Putamen (tissue), 1 donor: ENCODE measurements around the gene ZBTB7A.

Source experiments
- DNase-seq: peaks from one replicate; pipeline ENCODE4 v3.0.0-alpha.2; 2016; ENCODE audit warnings: low spot score

ZBTB7A gene

GRCh38 chr19:4094291-4094690 is 27.6 kb upstream of the ZBTB7A start:
- DNase-seq: no peak

DNA sequence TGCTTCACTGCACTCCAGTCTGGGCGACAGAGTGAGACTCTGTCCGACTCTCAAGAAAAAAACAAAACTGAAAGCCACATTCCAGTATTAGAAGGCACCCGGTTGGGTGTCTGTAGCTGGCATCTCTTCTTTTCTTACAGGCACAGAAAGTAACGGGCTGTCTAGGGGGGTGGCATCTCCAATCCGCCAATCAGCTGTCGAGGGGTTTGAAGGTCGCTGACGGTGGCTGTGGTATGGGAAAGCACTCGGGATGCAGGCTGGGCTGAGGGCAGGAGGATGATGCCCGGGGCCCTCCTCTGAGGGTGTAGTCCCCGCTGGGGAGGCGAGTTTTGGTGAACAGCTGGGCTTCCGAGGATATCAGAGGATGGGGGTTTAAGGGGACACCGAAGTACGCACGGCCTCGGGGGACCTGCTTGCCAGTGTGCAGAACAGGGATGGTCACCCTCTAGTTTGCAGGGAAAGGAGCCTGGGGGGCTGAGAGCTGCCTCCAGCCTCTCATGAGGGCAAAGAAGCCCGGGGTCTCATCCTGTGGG is 27.0 kb upstream of the ZBTB7A start:
- no peak for DNase-seq

GRCh38 chr19:4090356-4091220 is 23.9 kb upstream of the ZBTB7A start:
- no peak for DNase-seq

DNA sequence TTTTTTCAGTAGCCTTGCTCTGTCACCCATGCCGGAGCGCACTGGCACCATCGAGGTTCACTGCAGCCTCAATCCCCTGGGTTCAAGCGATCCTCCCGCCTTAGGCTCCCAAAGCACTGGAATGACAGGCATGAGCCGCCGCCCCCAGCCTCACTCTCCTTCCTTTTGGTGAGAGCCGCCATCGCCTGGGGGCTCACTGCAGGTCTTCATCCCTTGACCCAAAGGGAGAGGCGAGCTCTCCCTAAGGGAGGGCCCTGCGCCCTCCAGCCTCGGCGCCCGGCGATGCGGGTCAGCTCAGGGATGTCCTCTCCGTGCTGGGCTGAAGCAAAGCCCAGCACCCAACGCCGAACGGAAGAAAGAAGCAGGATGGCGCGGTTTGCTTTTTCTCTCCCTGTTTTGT is 23.2 kb upstream of the ZBTB7A start:
- no peak for DNase-seq

- DNase-seq: no peak
Observed at GRCh38 chr19:4089400-4089908, 22.8 kb upstream of the ZBTB7A start.

DNA sequence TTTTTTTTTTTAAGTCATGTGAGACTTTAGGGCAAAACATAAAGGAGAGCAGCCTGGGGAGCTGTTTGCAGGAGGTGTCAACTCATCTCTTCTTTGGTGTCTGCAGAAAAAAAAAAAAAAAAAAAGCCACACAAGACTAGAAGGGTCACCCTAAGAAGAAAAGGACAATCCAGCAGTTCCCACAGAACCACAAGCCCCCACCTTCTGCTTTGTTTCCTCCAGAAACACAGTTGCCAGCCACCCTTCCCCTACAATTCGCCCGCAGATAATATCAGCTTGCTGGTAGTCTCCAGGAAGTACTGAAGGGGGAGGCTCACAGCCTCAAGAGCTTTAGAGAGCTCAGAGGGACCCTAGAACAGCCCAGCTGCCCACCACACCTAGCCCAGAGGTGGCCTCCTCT is 22.3 kb upstream of the ZBTB7A start:
- no peak for DNase-seq

GRCh38 chr19:4087787-4088679 is 21.3 kb upstream of the ZBTB7A start:
- no peak for DNase-seq

- no peak for DNase-seq
Observed at GRCh38 chr19:4086411-4086867, 19.7 kb upstream of the ZBTB7A start.

DNA sequence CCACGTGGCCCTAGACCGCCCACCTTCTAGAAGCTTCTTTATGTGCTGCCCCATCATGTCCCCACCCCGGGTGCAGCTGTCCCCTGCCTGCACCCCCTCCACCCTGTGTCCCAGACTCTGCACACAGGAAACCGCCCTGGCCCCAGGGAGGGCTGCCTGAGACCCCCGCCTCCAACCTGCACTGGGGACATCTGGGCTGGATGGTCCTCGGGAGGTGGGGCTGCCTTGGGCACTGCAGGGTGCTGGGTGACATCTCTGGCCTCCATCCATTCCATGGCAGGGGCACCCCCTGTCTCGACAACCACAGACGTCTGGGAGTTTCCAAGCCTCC is 17.8 kb upstream of the ZBTB7A start:
- no peak for DNase-seq

DNA sequence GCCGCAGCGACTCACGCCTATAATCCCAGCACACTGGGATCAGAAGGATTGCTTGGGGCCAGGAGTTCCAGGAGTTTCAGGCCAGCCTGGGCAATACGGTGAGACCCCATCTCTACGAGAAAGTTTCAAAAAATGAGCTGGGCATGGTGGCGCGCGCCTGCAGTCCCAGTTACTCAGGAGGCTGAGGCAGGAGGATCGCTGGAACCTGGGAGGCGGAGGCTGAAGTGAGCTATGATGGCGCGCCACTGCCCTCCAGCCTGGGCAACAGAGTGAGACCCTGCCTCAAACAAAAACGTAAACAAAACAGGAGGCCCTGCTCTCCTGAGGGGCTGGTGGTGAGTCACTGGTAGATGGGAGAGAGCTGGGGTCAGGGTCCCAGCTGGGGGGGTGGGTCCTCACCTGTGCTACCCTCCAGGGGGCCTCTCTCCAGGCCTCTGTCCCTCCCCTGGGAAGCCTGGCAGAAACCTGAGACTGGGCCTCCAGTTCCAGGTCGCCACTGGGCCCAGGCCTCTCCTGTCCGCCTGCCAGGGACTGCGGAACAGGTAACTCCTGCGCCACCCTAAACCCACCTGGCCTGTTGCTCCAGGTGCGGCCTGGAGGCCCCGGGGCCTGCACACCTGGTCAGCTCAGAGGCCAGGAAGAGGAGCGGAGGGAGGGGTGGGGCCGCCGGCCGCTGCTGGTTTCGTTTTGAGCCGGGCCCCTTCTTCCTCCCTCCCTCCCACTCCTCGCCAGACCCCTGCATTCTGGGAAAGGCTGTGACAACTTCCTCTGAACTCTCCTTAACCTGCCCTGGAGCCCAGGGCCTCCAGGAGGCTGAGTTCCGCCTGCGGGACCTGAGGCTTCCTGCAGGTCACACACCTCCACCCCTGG is 17.2 kb upstream of the ZBTB7A start:
- no peak for DNase-seq

DNA sequence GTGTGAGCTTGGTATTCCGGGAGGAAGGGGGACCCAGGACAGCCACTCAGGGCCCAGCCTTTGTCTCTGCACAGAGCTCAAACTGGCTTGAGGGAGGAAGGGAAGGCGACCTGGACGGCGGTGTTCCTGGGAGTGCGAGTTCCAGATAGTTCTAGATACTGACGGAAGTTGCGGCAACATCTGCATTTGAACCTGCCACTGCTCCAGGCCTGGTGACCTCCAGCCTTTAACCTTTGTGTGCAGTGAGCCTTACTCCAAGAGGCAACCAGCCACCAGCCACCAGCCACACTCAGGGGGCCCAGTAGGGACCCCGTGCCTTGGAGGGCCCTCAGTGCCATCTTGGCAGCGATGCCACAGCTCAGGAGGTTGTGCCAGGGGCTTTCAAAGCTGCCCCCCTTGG is 15.5 kb upstream of the ZBTB7A start:
- DNase-seq: no peak

- DNase-seq: no peak
Observed at GRCh38 chr19:4081441-4082129, 14.9 kb upstream of the ZBTB7A start.

DNA sequence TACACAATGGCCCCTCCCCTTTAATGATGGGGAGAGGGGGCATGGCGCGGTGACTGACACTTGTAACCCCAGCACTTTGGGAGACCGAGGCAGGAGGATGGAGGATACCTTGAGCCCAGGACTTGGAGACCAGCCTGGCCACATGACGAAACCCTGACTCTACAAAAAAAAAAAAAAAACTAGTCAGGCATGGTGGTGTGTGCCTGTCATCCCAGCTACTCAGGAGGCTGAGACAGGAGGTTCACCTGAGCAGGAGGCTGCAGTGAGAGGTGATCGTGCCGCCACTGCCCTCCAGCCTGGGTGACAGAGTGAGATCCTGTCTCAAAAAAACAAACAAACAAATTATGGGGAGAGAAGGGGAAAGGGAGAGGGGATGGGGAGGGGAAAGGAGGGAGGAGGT is 13.8 kb upstream of the ZBTB7A start:
- DNase-seq: no peak

DNA sequence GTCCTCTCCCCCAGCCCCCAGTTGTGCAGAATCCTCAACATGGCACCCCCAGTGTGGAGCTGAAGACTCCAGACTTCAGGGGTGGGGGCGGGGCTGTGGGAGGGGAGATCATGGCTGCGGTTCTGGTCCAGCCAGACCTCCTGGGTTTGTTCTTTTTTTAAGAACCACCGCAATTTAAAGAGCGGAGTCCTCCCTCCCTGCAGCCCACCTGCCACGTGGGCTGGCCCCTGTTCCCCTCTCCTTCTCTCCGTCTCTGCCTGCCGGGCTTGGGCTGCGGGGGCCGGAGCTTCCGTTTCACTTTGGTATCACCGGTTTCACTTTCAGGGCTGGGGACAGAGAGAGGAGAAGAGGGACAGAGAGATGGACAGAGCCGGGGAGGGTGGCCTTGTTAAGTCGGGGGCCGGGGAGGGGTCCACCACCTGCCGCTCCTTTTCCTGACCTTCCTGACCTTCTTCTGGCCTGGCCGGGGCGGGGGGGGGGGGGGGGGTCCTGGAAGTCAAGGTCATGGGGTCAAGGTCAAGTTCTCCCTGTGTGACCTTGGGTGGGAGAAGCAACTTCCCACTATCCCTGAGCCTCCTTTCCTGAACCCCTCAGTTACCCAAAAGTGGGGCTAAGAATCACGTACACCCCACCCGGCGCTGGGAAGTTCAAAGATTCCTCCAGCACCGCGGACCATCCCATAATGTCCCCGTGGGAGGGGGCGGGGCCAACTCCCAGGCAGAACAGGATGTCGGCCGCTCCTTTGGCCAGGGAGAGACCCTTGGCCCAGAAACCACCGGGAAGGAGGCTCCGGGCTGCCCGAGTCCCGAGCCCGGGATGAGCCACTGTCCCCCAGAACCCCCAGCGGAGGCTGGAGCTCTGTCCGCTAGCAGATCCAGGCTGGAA is 11.3 kb upstream of the ZBTB7A start:
- no peak for DNase-seq

- DNase-seq: no peak
Observed at GRCh38 chr19:4077007-4077374, 10.3 kb upstream of the ZBTB7A start.

GRCh38 chr19:4075373-4075772 is 8.7 kb upstream of the ZBTB7A start:
- no peak for DNase-seq

GRCh38 chr19:4071610-4072009 is 4.9 kb upstream of the ZBTB7A start:
- no peak for DNase-seq

GRCh38 chr19:4069331-4069959 is 2.7 kb upstream of the ZBTB7A start:
- DNase-seq: no peak
